ENCODE measurements around the gene PKD1L1.

GRCh38 chr7:47794016-47794415 lies 154.2 kb downstream of the PKD1L1 start:
- TF ChIP-seq CTCF (IDR thresholded peaks at IDR 0.05) (no peak), POLR2A (IDR thresholded peaks at IDR 0.05) (no peak), POLR2AphosphoS5 (IDR thresholded peaks at IDR 0.05) (no peak)

All from prostate gland (tissue), 2 donors.